ENCODE results near the gene FAM222A. TPM values are rescaled to one million over a fixed set of nuclear protein-coding genes. Genes with fewer than 3 reads are reported as not detected.

The FAM222A gene
- total RNA-seq, 1 experiment from 2014 or later, result 1.6 TPM

- H3K27ac Mint-ChIP-seq, result no peak overlapping the region
- H3K9me3 Mint-ChIP-seq, result no peaks in the 10 kb centered on the region
- DNase-seq (ENCODE audit: low spot score) (no peak), ATAC-seq (no peak)
- H3K27me3 Mint-ChIP-seq (ENCODE audit: low read depth), result peaks cover 59% of the 10 kb centered on the region
- no peaks in the 10 kb centered on the region for H3K36me3 Mint-ChIP-seq
- no peak overlapping the region for H3K4me3 Mint-ChIP-seq
- CTCF ChIA-PET, result interaction anchor here (0.7 kb wide), 1 partner anchor 33 kb away, joined by 5 read pairs; no protein-coding TSS in a partner anchor
- POLR2A ChIA-PET, result no interaction called here
- H3K4me1 Mint-ChIP-seq, result peaks cover 7% of the 10 kb centered on the region
- TF ChIP-seq E2F5 (CRISPR knock-in tag; IDR thresholded peaks at IDR 0.05) (no peak), ZNF121 (CRISPR knock-in tag; IDR thresholded peaks at IDR 0.05) (no peak), ELF4 (CRISPR knock-in tag; IDR thresholded peaks at IDR 0.05; ENCODE audit: low read depth) (no peak), ATF1 (CRISPR knock-in tag; IDR thresholded peaks at IDR 0.05) (no peak), GTF2I (CRISPR knock-in tag; conservative IDR thresholded peaks at IDR 0.05) (no peak), ZNF281 (CRISPR knock-in tag; IDR thresholded peaks at IDR 0.05) (no peak), NR3C1 (CRISPR knock-in tag; conservative IDR thresholded peaks at IDR 0.05; ENCODE audit: low read depth) (no peak), FOXK1 (CRISPR knock-in tag; IDR thresholded peaks at IDR 0.05) (no peak), ZNF232 (CRISPR knock-in tag; IDR thresholded peaks at IDR 0.05) (no peak), CBFB (CRISPR knock-in tag; IDR thresholded peaks at IDR 0.05; ENCODE audit: low read depth) (no peak), STAT6 (CRISPR knock-in tag; conservative IDR thresholded peaks at IDR 0.05; ENCODE audit: low read depth) (no peak), NFE2L1 (CRISPR knock-in tag; IDR thresholded peaks at IDR 0.05) (no peak), FOXJ3 (CRISPR knock-in tag; IDR thresholded peaks at IDR 0.05; ENCODE audit: borderline replicate concordance) (no peak), HMGXB4 (CRISPR knock-in tag; IDR thresholded peaks at IDR 0.05) (no peak), ZMAT4 (CRISPR knock-in tag; IDR thresholded peaks at IDR 0.05) (no peak), PREB (CRISPR knock-in tag; IDR thresholded peaks at IDR 0.05; ENCODE audit: borderline replicate concordance) (no peak), CREB1 (CRISPR knock-in tag; IDR thresholded peaks at IDR 0.05) (no peak), AFF4 (CRISPR knock-in tag; IDR thresholded peaks at IDR 0.05; ENCODE audit: borderline replicate concordance) (no peak), ETV6 (CRISPR knock-in tag; IDR thresholded peaks at IDR 0.05) (no peak)
Measured at GRCh38 chr12:109681986-109682707, 31.5 kb upstream of the FAM222A start.

All from WTC11 (cell line).